HepG2 (cell line): ENCODE data around the gene VWA1. TPM values are rescaled to one million over a fixed set of nuclear protein-coding genes. Genes with fewer than 3 reads are reported as not detected.

Experiments
- BATF2 ChIP-seq: sonication (generic); formaldehyde crosslinking; IDR thresholded peaks from 2 replicates; pipeline ENCODE4 v1.8.0; 2022; ENCODE audit warnings: mild to moderate bottlenecking, missing genetic modification reagents, moderate library complexity
- CHD4 ChIP-seq: fragments of 200-600 bp; sonication (generic); IDR thresholded peaks from 2 replicates; pipeline ENCODE4 v1.7.0; 2017; ENCODE audit warnings: mild to moderate bottlenecking, low read length, borderline replicate concordance
- EHMT2 ChIP-seq: fragments of 200-600 bp; sonication (generic); IDR thresholded peaks from 2 replicates; pipeline ENCODE4 v1.7.0; 2017; ENCODE audit warnings: antibody characterized with exemption, low read depth, low read length, borderline replicate concordance
- ELF1 ChIP-seq: sonication (generic); formaldehyde crosslinking; IDR thresholded peaks from 2 replicates; pipeline ENCODE4 v1.4.0; 2020; ENCODE audit warnings: missing genetic modification reagents
- FOXA1 ChIP-seq, 2 experiments: fragments of 450-650 bp in 1 of 2; sonication (generic) in 1 of 2; formaldehyde crosslinking in 1 of 2; IDR thresholded peaks; 2 replicates each; pipeline versions ENCODE4 v1.4.0 to v1.6.1; 2016 to 2020; ENCODE audit warnings: missing genetic modification reagents in 1 of 2
- HNRNPUL1 ChIP-seq: fragments of 200-400 bp; formaldehyde crosslinking; IDR thresholded peaks from 2 replicates; pipeline ENCODE4 v1.6.1; 2017; ENCODE audit warnings: low read depth, mild to moderate bottlenecking, low read length, moderate library complexity
- ISX ChIP-seq: sonication (generic); formaldehyde crosslinking; conservative IDR thresholded peaks from 2 replicates; pipeline ENCODE4 v1.5.0; 2020; ENCODE audit warnings: missing genetic modification reagents
- KDM3A ChIP-seq: IDR thresholded peaks from 2 replicates; pipeline ENCODE4 v1.6.1; 2018; ENCODE audit warnings: low read depth, missing compliant biosample characterization
- KLF6 ChIP-seq: IDR thresholded peaks from 2 replicates; pipeline ENCODE4 v1.8.0; 2016; ENCODE audit warnings: missing biosample characterization, missing genetic modification reagents
- MBD4 ChIP-seq: IDR thresholded peaks from 2 replicates; pipeline ENCODE4 v1.6.1; 2012; ENCODE audit warnings: low read length, inconsistent platforms, borderline replicate concordance
- MYNN ChIP-seq: sonication (generic); formaldehyde crosslinking; IDR thresholded peaks from 2 replicates; pipeline ENCODE4 v1.4.0; 2020; ENCODE audit warnings: mild to moderate bottlenecking, low read depth, missing genetic modification reagents
- REPIN1 ChIP-seq: sonication (generic); formaldehyde crosslinking; IDR thresholded peaks from 2 replicates; pipeline ENCODE4 v1.8.0; 2022; ENCODE audit warnings: missing genetic modification reagents, low read depth, mild to moderate bottlenecking, borderline replicate concordance
- ZBTB3 ChIP-seq: sonication (generic); formaldehyde crosslinking; IDR thresholded peaks from 2 replicates; pipeline ENCODE4 v1.4.0; 2020; ENCODE audit warnings: low read depth, mild to moderate bottlenecking, moderate library complexity, missing genetic modification reagents, borderline replicate concordance
- ZBTB38 ChIP-seq: sonication (generic); formaldehyde crosslinking; IDR thresholded peaks from 2 replicates; pipeline ENCODE4 v1.5.1; 2020; ENCODE audit warnings: mild to moderate bottlenecking, missing genetic modification reagents
- ZNF275 ChIP-seq: sonication (generic); formaldehyde crosslinking; IDR thresholded peaks from 2 replicates; pipeline ENCODE4 v1.8.0; 2022; ENCODE audit warnings: missing genetic modification reagents, mild to moderate bottlenecking, inconsistent platforms, borderline replicate concordance
- ZNF431 ChIP-seq: sonication (generic); formaldehyde crosslinking; IDR thresholded peaks from 2 replicates; pipeline ENCODE4 v1.9.0; 2022; ENCODE audit warnings: missing genetic modification reagents, low read depth, mild to moderate bottlenecking, borderline replicate concordance
- ZNF501 ChIP-seq: sonication (generic); formaldehyde crosslinking; IDR thresholded peaks from 2 replicates; pipeline ENCODE4 v1.5.1; 2020; ENCODE audit warnings: mild to moderate bottlenecking, moderate library complexity, missing genetic modification reagents
- ZNF550 ChIP-seq: sonication (generic); formaldehyde crosslinking; IDR thresholded peaks from 2 replicates; pipeline ENCODE4 v1.4.0; 2020; ENCODE audit warnings: mild to moderate bottlenecking, missing genetic modification reagents, borderline replicate concordance
- polyA plus RNA-seq, 8 experiments: library from polyadenylated mRNA; depleted of rRNA in 3 of 8; stranded (reverse) in 7 of 8; unstranded in 1 of 8; fragments of >200 nt; fragmentation: Illumina TruSeq in 4 of 8; extraction: Trizol in 4 of 8; gene quantifications; 2 replicates each; pipeline versions ENCODE4 v1.2.1 to v1.2.3, GENCODE V29; 2011 to 2016; ENCODE audit warnings: low read depth in 4 of 8, missing spikeins in 1 of 8, mixed read lengths in 1 of 8; ENCODE audit not compliant: insufficient read depth in 1 of 8
- total RNA-seq, 5 experiments: library from RNA; depleted of rRNA; stranded (reverse); fragments of >200 nt; fragmentation: Illumina TruSeq; extraction: Trizol; gene quantifications; 2 replicates each; pipeline ENCODE4 v1.2.3, GENCODE V29; 2016; ENCODE audit warnings: low read depth in 1 of 5
- TF ChIP-seq, protein P1 (sequence below): sonication (generic); formaldehyde crosslinking; IDR thresholded peaks from 2 replicates; pipeline ENCODE4 v1.4.0; 2020; ENCODE audit warnings: missing genetic modification reagents, borderline replicate concordance
- TF ChIP-seq, protein P2 (sequence below): sonication (generic); formaldehyde crosslinking; IDR thresholded peaks from 2 replicates; pipeline ENCODE4 v1.5.0; 2020; ENCODE audit warnings: mild to moderate bottlenecking, missing genetic modification reagents, borderline replicate concordance

The VWA1 gene
- total and polyA plus RNA-seq, 2 of the 13 experiments (the other 11 are each of a cell fraction or from before 2014, with no cell fraction given) = 40.9 to 57.5 TPM

GRCh38 chr1:1399187-1399871 is 36.2 kb upstream of the VWA1 start, which contains the start of gene CCNL2 (continued):
- TF ChIP-seq, protein P1, sequence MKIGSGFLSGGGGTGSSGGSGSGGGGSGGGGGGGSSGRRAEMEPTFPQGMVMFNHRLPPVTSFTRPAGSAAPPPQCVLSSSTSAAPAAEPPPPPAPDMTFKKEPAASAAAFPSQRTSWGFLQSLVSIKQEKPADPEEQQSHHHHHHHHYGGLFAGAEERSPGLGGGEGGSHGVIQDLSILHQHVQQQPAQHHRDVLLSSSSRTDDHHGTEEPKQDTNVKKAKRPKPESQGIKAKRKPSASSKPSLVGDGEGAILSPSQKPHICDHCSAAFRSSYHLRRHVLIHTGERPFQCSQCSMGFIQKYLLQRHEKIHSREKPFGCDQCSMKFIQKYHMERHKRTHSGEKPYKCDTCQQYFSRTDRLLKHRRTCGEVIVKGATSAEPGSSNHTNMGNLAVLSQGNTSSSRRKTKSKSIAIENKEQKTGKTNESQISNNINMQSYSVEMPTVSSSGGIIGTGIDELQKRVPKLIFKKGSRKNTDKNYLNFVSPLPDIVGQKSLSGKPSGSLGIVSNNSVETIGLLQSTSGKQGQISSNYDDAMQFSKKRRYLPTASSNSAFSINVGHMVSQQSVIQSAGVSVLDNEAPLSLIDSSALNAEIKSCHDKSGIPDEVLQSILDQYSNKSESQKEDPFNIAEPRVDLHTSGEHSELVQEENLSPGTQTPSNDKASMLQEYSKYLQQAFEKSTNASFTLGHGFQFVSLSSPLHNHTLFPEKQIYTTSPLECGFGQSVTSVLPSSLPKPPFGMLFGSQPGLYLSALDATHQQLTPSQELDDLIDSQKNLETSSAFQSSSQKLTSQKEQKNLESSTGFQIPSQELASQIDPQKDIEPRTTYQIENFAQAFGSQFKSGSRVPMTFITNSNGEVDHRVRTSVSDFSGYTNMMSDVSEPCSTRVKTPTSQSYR (CRISPR knock-in tag) = peak; percentile 9; the same call in 1 of the 2 replicates
- TF ChIP-seq REPIN1 (0 out of 2 replicates have a peak, but pooled peaks have one; percentile 38), ZNF275 (CRISPR knock-in tag) (no peak), ELF1 (CRISPR knock-in tag) (peak; percentile 97), CHD4 (no peak), ZBTB38 (peak; percentile 75; the same call in 1 of the 2 replicates), ISX (CRISPR knock-in tag) (no peak), HNRNPUL1 (no peak), ZNF431 (no peak), MBD4 (no peak), FOXA1 (IDR thresholded peaks at IDR 0.05) (no peak), FOXA1 (CRISPR knock-in tag; IDR thresholded peaks at IDR 0.05) (no peak), ZNF550 (CRISPR knock-in tag) (no peak), KLF6 (CRISPR knock-in tag) (no peak), ZBTB3 (peak; percentile 73; the same call in 1 of the 2 replicates), BATF2 (CRISPR knock-in tag) (no peak; the same call in 1 of the 2 replicates), ZNF501 (CRISPR knock-in tag) (peak; percentile 64), MYNN (CRISPR knock-in tag) (no peak), KDM3A (peak; percentile 78), EHMT2 (no peak)
- TF ChIP-seq, protein P2, sequence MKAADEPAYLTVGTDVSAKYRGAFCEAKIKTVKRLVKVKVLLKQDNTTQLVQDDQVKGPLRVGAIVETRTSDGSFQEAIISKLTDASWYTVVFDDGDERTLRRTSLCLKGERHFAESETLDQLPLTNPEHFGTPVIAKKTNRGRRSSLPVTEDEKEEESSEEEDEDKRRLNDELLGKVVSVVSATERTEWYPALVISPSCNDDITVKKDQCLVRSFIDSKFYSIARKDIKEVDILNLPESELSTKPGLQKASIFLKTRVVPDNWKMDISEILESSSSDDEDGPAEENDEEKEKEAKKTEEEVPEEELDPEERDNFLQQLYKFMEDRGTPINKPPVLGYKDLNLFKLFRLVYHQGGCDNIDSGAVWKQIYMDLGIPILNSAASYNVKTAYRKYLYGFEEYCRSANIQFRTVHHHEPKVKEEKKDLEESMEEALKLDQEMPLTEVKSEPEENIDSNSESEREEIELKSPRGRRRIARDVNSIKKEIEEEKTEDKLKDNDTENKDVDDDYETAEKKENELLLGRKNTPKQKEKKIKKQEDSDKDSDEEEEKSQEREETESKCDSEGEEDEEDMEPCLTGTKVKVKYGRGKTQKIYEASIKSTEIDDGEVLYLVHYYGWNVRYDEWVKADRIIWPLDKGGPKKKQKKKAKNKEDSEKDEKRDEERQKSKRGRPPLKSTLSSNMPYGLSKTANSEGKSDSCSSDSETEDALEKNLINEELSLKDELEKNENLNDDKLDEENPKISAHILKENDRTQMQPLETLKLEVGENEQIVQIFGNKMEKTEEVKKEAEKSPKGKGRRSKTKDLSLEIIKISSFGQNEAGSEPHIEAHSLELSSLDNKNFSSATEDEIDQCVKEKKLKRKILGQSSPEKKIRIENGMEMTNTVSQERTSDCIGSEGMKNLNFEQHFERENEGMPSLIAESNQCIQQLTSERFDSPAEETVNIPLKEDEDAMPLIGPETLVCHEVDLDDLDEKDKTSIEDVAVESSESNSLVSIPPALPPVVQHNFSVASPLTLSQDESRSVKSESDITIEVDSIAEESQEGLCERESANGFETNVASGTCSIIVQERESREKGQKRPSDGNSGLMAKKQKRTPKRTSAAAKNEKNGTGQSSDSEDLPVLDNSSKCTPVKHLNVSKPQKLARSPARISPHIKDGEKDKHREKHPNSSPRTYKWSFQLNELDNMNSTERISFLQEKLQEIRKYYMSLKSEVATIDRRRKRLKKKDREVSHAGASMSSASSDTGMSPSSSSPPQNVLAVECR (CRISPR knock-in tag) = peak; percentile 99
